ENCODE measurements around the gene KCNQ2.

Gene KCNQ2

GRCh38 chr20:63396300-63396699, 76.2 kb downstream of the KCNQ2 start:
- no peak for TF ChIP-seq RARB (CRISPR knock-in tag; IDR thresholded peaks at IDR 0.05)
- TF ChIP-seq ISL1 (CRISPR knock-in tag; IDR thresholded peaks at IDR 0.05): no peak
- TF ChIP-seq ZFP3 (CRISPR knock-in tag; IDR thresholded peaks at IDR 0.05): no peak
- TF ChIP-seq BACH2 (CRISPR knock-in tag; IDR thresholded peaks at IDR 0.05; ENCODE audit: borderline replicate concordance): no peak
- no peak for TF ChIP-seq ZC3H10 (CRISPR knock-in tag; IDR thresholded peaks at IDR 0.05)
- TF ChIP-seq ARNTL (CRISPR knock-in tag; IDR thresholded peaks at IDR 0.05; ENCODE audit: borderline replicate concordance, low read depth): no peak
- TF ChIP-seq TCF4 (CRISPR knock-in tag; IDR thresholded peaks at IDR 0.05; ENCODE audit: borderline replicate concordance): no peak
- no peak for TF ChIP-seq CSDC2 (CRISPR knock-in tag; IDR thresholded peaks at IDR 0.05)
- no peak for TF ChIP-seq GLIS3 (CRISPR knock-in tag; IDR thresholded peaks at IDR 0.05)
- no peak for TF ChIP-seq ESRRG (CRISPR knock-in tag; IDR thresholded peaks at IDR 0.05)
- ATAC-seq: no peak

- TF ChIP-seq PATZ1 (CRISPR knock-in tag; IDR thresholded peaks at IDR 0.05; ENCODE audit: borderline replicate concordance): no peak
- TF ChIP-seq TCF4 (CRISPR knock-in tag; IDR thresholded peaks at IDR 0.05; ENCODE audit: borderline replicate concordance): no peak
- no peak for TF ChIP-seq GLIS3 (CRISPR knock-in tag; IDR thresholded peaks at IDR 0.05)
- TF ChIP-seq POU6F1 (CRISPR knock-in tag; IDR thresholded peaks at IDR 0.05; ENCODE audit: borderline replicate concordance, low read depth): no peak
- no peak for TF ChIP-seq BACH2 (CRISPR knock-in tag; IDR thresholded peaks at IDR 0.05; ENCODE audit: borderline replicate concordance)
- no peak for TF ChIP-seq ARNTL (CRISPR knock-in tag; IDR thresholded peaks at IDR 0.05; ENCODE audit: borderline replicate concordance, low read depth)
- no peak for TF ChIP-seq ISL1 (CRISPR knock-in tag; IDR thresholded peaks at IDR 0.05)
- no peak for TF ChIP-seq ZFP30 (CRISPR knock-in tag; IDR thresholded peaks at IDR 0.05)
- TF ChIP-seq OSR1 (CRISPR knock-in tag; IDR thresholded peaks at IDR 0.05): no peak
- no peak for ATAC-seq
Observed at GRCh38 chr20:63395723-63396122, 76.7 kb downstream of the KCNQ2 start.

GRCh38 chr20:63394920-63395455, 77.5 kb downstream of the KCNQ2 start:
- no peak for ATAC-seq
- TF ChIP-seq CSRNP3 (CRISPR knock-in tag; IDR thresholded peaks at IDR 0.05) (no peak), GLIS3 (CRISPR knock-in tag; IDR thresholded peaks at IDR 0.05) (no peak), ISL1 (CRISPR knock-in tag; IDR thresholded peaks at IDR 0.05) (no peak), CSDC2 (CRISPR knock-in tag; IDR thresholded peaks at IDR 0.05) (no peak), ZNF70 (CRISPR knock-in tag; IDR thresholded peaks at IDR 0.05) (no peak), TOX (CRISPR knock-in tag; IDR thresholded peaks at IDR 0.05; ENCODE audit: borderline replicate concordance) (no peak), ZNF8 (CRISPR knock-in tag; IDR thresholded peaks at IDR 0.05) (no peak), ZFP30 (CRISPR knock-in tag; IDR thresholded peaks at IDR 0.05) (no peak)

GRCh38 chr20:63394069-63394919, 78.2 kb downstream of the KCNQ2 start:
- no peak for ATAC-seq
- no peak for TF ChIP-seq ZFP30 (CRISPR knock-in tag; IDR thresholded peaks at IDR 0.05)
- TF ChIP-seq OSR1 (CRISPR knock-in tag; IDR thresholded peaks at IDR 0.05): no peak
- no peak for TF ChIP-seq SNAI2 (CRISPR knock-in tag; IDR thresholded peaks at IDR 0.05)
- TF ChIP-seq ZNF70 (CRISPR knock-in tag; IDR thresholded peaks at IDR 0.05): no peak
- no peak for TF ChIP-seq TOX (CRISPR knock-in tag; IDR thresholded peaks at IDR 0.05; ENCODE audit: borderline replicate concordance)
- TF ChIP-seq ISL1 (CRISPR knock-in tag; IDR thresholded peaks at IDR 0.05): no peak
- TF ChIP-seq ZFP3 (CRISPR knock-in tag; IDR thresholded peaks at IDR 0.05): no peak
- no peak for TF ChIP-seq TCF4 (CRISPR knock-in tag; IDR thresholded peaks at IDR 0.05; ENCODE audit: borderline replicate concordance)
- TF ChIP-seq ZNF8 (CRISPR knock-in tag; IDR thresholded peaks at IDR 0.05): no peak
- TF ChIP-seq ESRRG (CRISPR knock-in tag; IDR thresholded peaks at IDR 0.05): no peak

- TF ChIP-seq RARB (CRISPR knock-in tag; IDR thresholded peaks at IDR 0.05) (no peak), ZNF565 (CRISPR knock-in tag; conservative IDR thresholded peaks at IDR 0.05; ENCODE audit: low read depth) (no peak), ISL1 (CRISPR knock-in tag; IDR thresholded peaks at IDR 0.05) (no peak), ZNF8 (CRISPR knock-in tag; IDR thresholded peaks at IDR 0.05) (no peak), PATZ1 (CRISPR knock-in tag; IDR thresholded peaks at IDR 0.05; ENCODE audit: borderline replicate concordance) (no peak), PPARA (CRISPR knock-in tag; IDR thresholded peaks at IDR 0.05; ENCODE audit: borderline replicate concordance) (no peak), ZNF70 (CRISPR knock-in tag; IDR thresholded peaks at IDR 0.05) (no peak), CSDC2 (CRISPR knock-in tag; IDR thresholded peaks at IDR 0.05) (no peak)
- no peak for ATAC-seq
Observed at GRCh38 chr20:63393566-63393965, 78.9 kb downstream of the KCNQ2 start.

All from SK-N-SH treated with all-trans-retinoic acid at 6 μM for 48 hours (cell line).